T-cell (primary cell): ENCODE results near the gene RFX1. TPM values are rescaled to one million over a fixed set of nuclear protein-coding genes. Genes with fewer than 3 reads are reported as not detected.

Source experiments
- ATAC-seq, 4 experiments: fragments of 200-7000 bp in 3 of 4; fragments of 150-1000 bp in 1 of 4; cut with Tn5 transposase; replicated peaks in 1 of 4; 1 replicate in 3 of 4; 2 replicates in 1 of 4; pipeline ENCODE4 v1.10.0; 2021; ENCODE audit warnings: moderate library complexity in 3 of 4, mild to moderate bottlenecking in 2 of 4, moderate number of reproducible peaks in 1 of 4
- CTCF ChIA-PET, 2 donors: fragments of 300-600 bp; sonication (Branson Sonifier 250); formaldehyde crosslinking; loops; one replicate each; lab custom pipeline; 2022; ENCODE audit warnings: antibody characterized with exemption in 2 of 2; lab: Charles Lee
- POLR2A ChIA-PET, 2 donors: fragments of 300-600 bp; sonication (Branson Sonifier 250); formaldehyde crosslinking; loops; one replicate each; lab custom pipeline; 2022; ENCODE audit warnings: antibody characterized with exemption in 2 of 2; lab: Charles Lee
- DNase-seq, 35 experiments: peaks; one replicate each; pipeline versions ENCODE4 v3.0.0 to v3.0.0-alpha.2; 2013 to 2023
- H3K27ac ChIP-seq: one replicate; pipeline ENCODE4 v1.5.1; 2013; ENCODE audit warnings: low read length
- H3K27me3 ChIP-seq, 2 experiments: replicated peaks in 1 of 2; 1 replicate in 1 of 2; 2 replicates in 1 of 2; pipeline versions ENCODE4 v1.6.1 to v1.7.0; 2013; ENCODE audit warnings: low read length in 1 of 2, mixed read lengths in 1 of 2; ENCODE audit not compliant: control insufficient read depth in 2 of 2, insufficient read depth in 2 of 2; ENCODE audit errors: extremely low read depth in 1 of 2
- H3K36me3 ChIP-seq, 2 donors: 1 replicate in 1 of 2; 2 replicates in 1 of 2; pipeline versions ENCODE4 v1.6.1 to v1.7.0; 2013; ENCODE audit warnings: low read length in 1 of 2; ENCODE audit not compliant: control insufficient read depth in 2 of 2, insufficient read depth in 1 of 2; ENCODE audit errors: extremely low read depth in 1 of 2
- H3K4me1 ChIP-seq, 2 experiments: 1 replicate in 1 of 2; 2 replicates in 1 of 2; pipeline versions ENCODE4 v1.6.1 to v1.7.0; 2013; ENCODE audit warnings: low read length in 2 of 2, mixed read lengths in 1 of 2; ENCODE audit not compliant: insufficient read depth in 2 of 2, control insufficient read depth in 1 of 2; ENCODE audit errors: extremely low read depth in 1 of 2
- H3K4me3 ChIP-seq, 2 donors: 1 replicate in 1 of 2; 2 replicates in 1 of 2; pipeline versions ENCODE4 v1.5.1 to v1.7.0; 2013; ENCODE audit warnings: mild to moderate bottlenecking in 2 of 2, low read length in 1 of 2, moderate library complexity in 1 of 2; ENCODE audit not compliant: control insufficient read depth in 1 of 2; ENCODE audit errors: extremely low read depth in 1 of 2
- H3K9me3 ChIP-seq: 2 replicates; pipeline ENCODE4 v1.7.0; 2013
- H3K27ac Mint-ChIP-seq, 2 donors: one replicate each; pipeline ENCODE4 v1.8.0; 2020 to 2021; ENCODE audit warnings: mild to moderate bottlenecking in 2 of 2, mixed read lengths in 2 of 2
- H3K27me3 Mint-ChIP-seq, 2 donors: one replicate each; pipeline ENCODE4 v1.8.0; 2021 to 2022; ENCODE audit warnings: mixed read lengths in 2 of 2
- H3K36me3 Mint-ChIP-seq: one replicate; pipeline ENCODE4 v1.8.0; 2021; ENCODE audit warnings: mixed read lengths
- H3K4me1 Mint-ChIP-seq, 3 donors: one replicate each; pipeline ENCODE4 v1.8.0; 2020 to 2022; ENCODE audit warnings: mixed read lengths in 3 of 3, mild to moderate bottlenecking in 1 of 3
- H3K4me3 Mint-ChIP-seq, 3 donors: one replicate each; pipeline ENCODE4 v1.8.0; 2020 to 2022; ENCODE audit warnings: mild to moderate bottlenecking in 3 of 3, mixed read lengths in 3 of 3, moderate library complexity in 3 of 3
- H3K9me3 Mint-ChIP-seq, 3 donors: one replicate each; pipeline ENCODE4 v1.8.0; 2020 to 2022; ENCODE audit warnings: mixed read lengths in 3 of 3
- WGBS: methylation state at CpG from one replicate; pipeline ENCODE4 v1.1.5; 2013; ENCODE audit warnings: missing lambda C conversion rate; ENCODE audit not compliant: insufficient coverage; 5-methylcytosine and 5-hydroxymethylcytosine counted together
- total RNA-seq, 35 experiments: library from RNA in 6 of 35; stranded (reverse) in 6 of 35; fragments of 120-200 nt in 1 of 35; gene quantifications; one replicate each; pipeline versions ENCODE4 v1.2.1 to v1.2.4 and lab custom pipeline; 2013 to 2026

The RFX1 gene
- total RNA-seq, 5 donors from 2014 or later (not counting 1 experiment from before 2014, with no cell fraction given) = 18.4 to 27.1 (median 23.1) TPM

DNA sequence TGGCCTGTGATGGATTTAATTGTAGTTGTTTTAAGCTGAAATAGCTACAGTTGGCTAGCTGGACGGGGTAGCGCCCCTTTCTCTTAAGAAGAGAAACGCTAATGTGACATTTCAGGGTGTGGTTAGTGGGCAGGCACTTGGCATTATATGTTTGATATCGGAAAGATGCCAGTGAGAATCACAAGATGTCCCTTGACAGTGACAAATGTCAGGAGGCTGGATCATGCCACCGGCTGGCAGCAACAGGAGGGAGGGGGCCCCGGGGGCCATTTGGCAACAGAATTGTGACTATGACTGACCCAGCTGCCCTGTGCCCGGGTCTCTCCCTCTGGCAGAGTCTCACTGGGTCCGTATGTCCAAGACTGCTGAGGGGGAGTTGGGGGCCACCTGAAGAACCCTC, 49.1 kb downstream of the RFX1 start:
- Histone ChIP-seq H3K4me1 (peaks cover 7 to 29% of the 10 kb centered on the region in 2 experiments), H3K4me3 (no peak overlapping the region), H3K27me3 (no peaks in the 10 kb centered on the region), H3K27ac (no peak overlapping the region), H3K9me3 (no peaks in the 10 kb centered on the region), H3K36me3 (peaks cover 23 to 75% of the 10 kb centered on the region in 2 donors)
- no peaks in the 10 kb centered on the region for H3K9me3 Mint-ChIP-seq
- DNase-seq = no peak
- ChIA-PET CTCF (no interaction called here), POLR2A (no interaction called here)
- H3K27me3 Mint-ChIP-seq = no peaks in the 10 kb centered on the region
- H3K4me1 Mint-ChIP-seq = peaks cover 7 to 22% (median 19%) of the 10 kb centered on the region in 3 donors
- peaks cover 25% of the 10 kb centered on the region for H3K36me3 Mint-ChIP-seq
- ATAC-seq = no peak
- H3K4me3 Mint-ChIP-seq = no peak overlapping the region
- 89% methylated on average over 8 of the region's 8 CpGs for WGBS
- no peak overlapping the region for H3K27ac Mint-ChIP-seq

- Mint-ChIP-seq H3K36me3 (peaks cover 20% of the 10 kb centered on the region), H3K4me3 (no peak overlapping the region), H3K9me3 (no peaks in the 10 kb centered on the region), H3K27ac (no peak overlapping the region), H3K27me3 (no peaks in the 10 kb centered on the region), H3K4me1 (peaks cover 13 to 28% (median 25%) of the 10 kb centered on the region in 3 donors)
- DNase-seq (no peak), ATAC-seq (no peak)
- Histone ChIP-seq H3K36me3 (peaks cover 23 to 70% of the 10 kb centered on the region in 2 donors), H3K4me3 (no peak overlapping the region), H3K4me1 (peaks cover 7 to 36% of the 10 kb centered on the region in 2 experiments), H3K27me3 (no peaks in the 10 kb centered on the region), H3K9me3 (no peaks in the 10 kb centered on the region), H3K27ac (no peak overlapping the region)
- CTCF ChIA-PET = no interaction called here
- POLR2A ChIA-PET = no interaction called here
- 97% methylated on average over 9 of the region's 16 CpGs for WGBS
Observed at GRCh38 chr19:13956365-13956744, 49.8 kb downstream of the RFX1 start.

DNA sequence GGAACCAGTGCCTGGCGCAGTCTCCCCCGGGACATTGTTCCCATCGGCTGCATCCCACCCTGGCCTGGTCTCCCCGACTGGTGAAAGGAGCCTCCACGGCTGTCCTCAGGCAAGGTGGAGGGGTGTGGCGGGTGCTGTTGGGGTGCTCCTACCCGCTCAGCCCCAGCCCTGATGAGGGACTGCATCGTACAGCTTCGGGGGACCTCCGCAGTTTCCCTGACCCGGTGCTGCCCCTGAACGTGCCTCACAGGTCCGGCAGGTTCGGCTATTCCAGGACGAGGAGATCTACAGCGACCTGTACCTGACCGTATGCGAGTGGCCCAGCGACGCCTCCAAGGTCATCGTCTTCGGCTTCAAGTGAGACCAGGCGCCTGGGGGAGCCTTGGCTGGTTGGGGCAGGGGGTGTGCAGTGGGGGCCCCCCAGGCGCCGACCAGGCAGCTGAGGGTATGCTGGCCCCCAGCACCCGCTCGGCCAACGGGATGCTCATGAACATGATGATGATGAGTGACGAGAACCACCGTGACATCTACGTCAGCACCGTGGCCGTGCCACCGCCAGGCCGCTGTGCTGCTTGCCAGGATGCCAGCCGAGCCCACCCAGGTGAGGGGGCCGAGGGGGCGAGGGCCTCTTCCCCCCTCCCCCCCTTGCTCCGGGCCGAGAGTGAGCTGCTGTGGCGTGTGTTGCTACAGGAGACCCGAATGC, 50.3 kb downstream of the RFX1 start:
- Histone ChIP-seq H3K9me3 (no peaks in the 10 kb centered on the region), H3K4me3 (no peak overlapping the region), H3K4me1 (peaks cover 7 to 36% of the 10 kb centered on the region in 2 experiments), H3K27me3 (no peaks in the 10 kb centered on the region), H3K27ac (no peak overlapping the region), H3K36me3 (peaks cover 23 to 67% of the 10 kb centered on the region in 2 donors)
- CTCF ChIA-PET = no interaction called here
- Mint-ChIP-seq H3K9me3 (no peaks in the 10 kb centered on the region), H3K36me3 (peaks cover 19% of the 10 kb centered on the region), H3K27ac (no peak overlapping the region), H3K27me3 (no peaks in the 10 kb centered on the region), H3K4me1 (peaks cover 13 to 28% (median 25%) of the 10 kb centered on the region in 3 donors), H3K4me3 (no peak overlapping the region)
- POLR2A ChIA-PET = no interaction called here
- ATAC-seq = no peak
- DNase-seq = no peak
- WGBS = 96% methylated on average over 42 of the region's 42 CpGs

GRCh38 chr19:13954185-13954584, 51.9 kb downstream of the RFX1 start:
- Mint-ChIP-seq H3K4me3 (peak overlapping the region; percentile 87 to 97 (median 90)), H3K27me3 (no peaks in the 10 kb centered on the region), H3K9me3 (no peaks in the 10 kb centered on the region), H3K27ac (peak overlapping the region; percentile 79 to 83), H3K4me1 (peaks cover 13 to 28% (median 25%) of the 10 kb centered on the region in 3 donors), H3K36me3 (peaks cover 16% of the 10 kb centered on the region)
- Histone ChIP-seq H3K9me3 (no peaks in the 10 kb centered on the region), H3K4me3 (no peak overlapping the region), H3K27ac (no peak overlapping the region), H3K36me3 (peaks cover 20 to 52% of the 10 kb centered on the region in 2 donors), H3K27me3 (no peaks in the 10 kb centered on the region), H3K4me1 (peaks cover 7 to 32% of the 10 kb centered on the region in 2 experiments)
- 91% methylated on average over 9 of the region's 15 CpGs for WGBS
- POLR2A ChIA-PET = no interaction called here
- DNase-seq = no peak
- CTCF ChIA-PET = interaction anchor here in 1 of 2 donors (1.0 kb wide), 1 partner anchor 50 kb away, joined by 4 read pairs; no protein-coding TSS in a partner anchor
- no peak for ATAC-seq

DNA sequence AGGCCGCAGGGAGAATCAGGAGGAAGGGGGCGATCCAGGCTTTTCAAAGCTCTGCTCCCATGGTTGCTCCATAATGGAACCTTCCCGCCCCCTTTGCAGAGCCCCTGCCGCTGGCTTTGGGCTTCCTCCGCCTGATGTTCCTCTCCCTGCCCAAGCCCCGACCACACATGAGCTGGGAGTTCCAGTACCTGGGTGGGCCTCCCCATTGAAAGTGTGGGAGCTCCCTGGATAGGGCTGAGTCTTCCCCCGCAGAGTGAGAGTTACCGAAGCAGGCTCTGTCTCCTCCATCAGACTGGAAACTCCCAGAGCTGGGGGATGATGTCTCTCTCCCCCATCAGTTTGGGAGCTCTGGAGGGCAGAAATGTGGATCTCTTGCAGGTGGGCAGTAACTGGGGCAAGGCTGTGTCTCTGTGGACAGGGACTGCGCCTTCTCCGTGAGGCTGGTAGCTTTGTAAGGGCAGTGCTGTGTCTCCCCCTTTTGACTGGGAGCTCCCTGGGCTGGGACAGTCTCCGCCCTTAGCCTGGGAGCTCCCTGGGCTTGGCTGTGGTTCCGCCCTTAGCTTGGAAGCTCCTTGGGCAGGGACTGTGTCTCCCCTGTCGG, 53.1 kb downstream of the RFX1 start:
- Histone ChIP-seq H3K27ac (peak overlapping the region; percentile 57), H3K9me3 (no peaks in the 10 kb centered on the region), H3K27me3 (no peaks in the 10 kb centered on the region), H3K36me3 (peaks cover 15 to 40% of the 10 kb centered on the region in 2 donors), H3K4me1 (peaks cover 7 to 31% of the 10 kb centered on the region in 2 experiments), H3K4me3 (peak overlapping the region; percentile 78 to 88)
- ChIA-PET CTCF (interaction anchor here (0.5 to 1.7 kb wide), 5 partner anchors 19 to 619 kb away, joined by 3 to 10 read pairs (median 4); partner anchors contain the start of gene NDUFB7 (in 1 of the 2)), POLR2A (interaction anchor here (0.5 to 1.4 kb wide), 6 partner anchors 25 to 507 kb away, joined by 3 to 8 read pairs (median 4); no protein-coding TSS in a partner anchor)
- H3K36me3 Mint-ChIP-seq = peaks cover 10% of the 10 kb centered on the region
- peaks cover 13 to 28% (median 23%) of the 10 kb centered on the region in 3 donors for H3K4me1 Mint-ChIP-seq
- H3K9me3 Mint-ChIP-seq = no peaks in the 10 kb centered on the region
- H3K27ac Mint-ChIP-seq = peak overlapping the region; percentile 79 to 83
- no peak for ATAC-seq
- H3K4me3 Mint-ChIP-seq = peak overlapping the region; percentile 87 to 97 (median 90)
- WGBS = 38% methylated on average over 6 of the region's 13 CpGs
- peak in 3 of 35 experiments; percentile 11 to 20 (median 14) for DNase-seq
- no peaks in the 10 kb centered on the region for H3K27me3 Mint-ChIP-seq
